K562 (cell line): ENCODE results near the gene HNRNPDL. TPM values are rescaled to one million over a fixed set of nuclear protein-coding genes. Genes with fewer than 3 reads are reported as not detected.

Experiments used
- DIDO1 ChIP-seq: fragments of 450-650 bp; IDR thresholded peaks from 2 replicates; pipeline ENCODE4 v1.6.1; 2016; ENCODE audit warnings: low read depth, missing biosample characterization, missing genetic modification characterization
- E2F4 ChIP-seq: sonication (generic); formaldehyde crosslinking; IDR thresholded peaks from 2 replicates; pipeline ENCODE4 v1.8.0; 2022; ENCODE audit warnings: mild to moderate bottlenecking, low read depth, missing genetic modification reagents
- E2F6 ChIP-seq, 2 experiments: IDR thresholded peaks; 2 replicates each; pipeline ENCODE4 v1.6.1; 2011; ENCODE audit warnings: borderline replicate concordance in 1 of 2, control low read depth in 1 of 2, low read depth in 1 of 2, low read length in 1 of 2, mild to moderate bottlenecking in 1 of 2, mixed read lengths in 1 of 2, moderate library complexity in 1 of 2; ENCODE audit not compliant: insufficient read depth in 1 of 2, insufficient read length in 1 of 2, poor library complexity in 1 of 2, severe bottlenecking in 1 of 2; ENCODE audit errors: extremely low read depth in 1 of 2
- E4F1 ChIP-seq: fragments of 250-450 bp; sonication (Bioruptor Pico); IDR thresholded peaks from 2 replicates; pipeline ENCODE4 v1.5.0; 2021; ENCODE audit warnings: mild to moderate bottlenecking, borderline replicate concordance
- FOXK1 ChIP-seq: sonication (generic); formaldehyde crosslinking; IDR thresholded peaks from 2 replicates; pipeline ENCODE4 v1.8.0; 2022; ENCODE audit warnings: missing genetic modification reagents, mild to moderate bottlenecking, borderline replicate concordance
- HMGXB4 ChIP-seq: sonication (generic); formaldehyde crosslinking; IDR thresholded peaks from 2 replicates; pipeline ENCODE4 v1.8.1; 2023; ENCODE audit warnings: mild to moderate bottlenecking, missing genetic modification reagents
- HNRNPLL ChIP-seq: fragments of 200-400 bp; formaldehyde crosslinking; IDR thresholded peaks from 2 replicates; pipeline ENCODE4 v1.6.1; 2017; ENCODE audit warnings: low read length, low read depth, mild to moderate bottlenecking; ENCODE audit not compliant: poor library complexity, severe bottlenecking
- MCM3 ChIP-seq: fragments of 450-650 bp; IDR thresholded peaks from 2 replicates; pipeline ENCODE4 v1.6.1; 2016
- NFRKB ChIP-seq: fragments of 450-650 bp; IDR thresholded peaks from 2 replicates; pipeline ENCODE4 v1.6.1; 2016; ENCODE audit warnings: low read depth
- RNF2 ChIP-seq: sonication (generic); IDR thresholded peaks from 2 replicates; pipeline ENCODE4 v1.6.1; 2016
- SIN3A ChIP-seq, 2 experiments: fragments of 150-350 bp in 1 of 2; IDR thresholded peaks; 2 replicates each; pipeline ENCODE4 v1.6.1; 2011 to 2016; ENCODE audit warnings: borderline replicate concordance in 2 of 2, low read depth in 2 of 2, low read length in 2 of 2, mild to moderate bottlenecking in 2 of 2, moderate library complexity in 2 of 2; ENCODE audit not compliant: control insufficient read depth in 1 of 2
- SP1 ChIP-seq: sonication (generic); formaldehyde crosslinking; IDR thresholded peaks from 2 replicates; pipeline ENCODE4 v1.8.1; 2022; ENCODE audit warnings: mild to moderate bottlenecking, missing genetic modification reagents
- SRF ChIP-seq, 2 experiments: fragments of 250-450, 450-650 bp in 1 of 2; sonication (Bioruptor Pico) in 1 of 2; sonication (generic) in 1 of 2; formaldehyde crosslinking; IDR thresholded peaks; 2 replicates each; pipeline versions ENCODE4 v1.5.0 to v1.5.1; 2020 to 2022; ENCODE audit warnings: mild to moderate bottlenecking in 1 of 2, missing genetic modification reagents in 1 of 2
- TCF7L2 ChIP-seq: fragments of 150-350 bp; IDR thresholded peaks from 2 replicates; pipeline ENCODE4 v1.6.1; 2016; ENCODE audit warnings: low read depth, mild to moderate bottlenecking, low read length, moderate library complexity
- ZBTB43 ChIP-seq: sonication (generic); formaldehyde crosslinking; IDR thresholded peaks from 2 replicates; pipeline ENCODE4 v1.8.0; 2023; ENCODE audit warnings: mild to moderate bottlenecking, missing genetic modification reagents
- ZNF24 ChIP-seq: fragments of 450-650 bp; IDR thresholded peaks from 2 replicates; pipeline ENCODE4 v1.6.1; 2016
- ZNF282 ChIP-seq: sonication (generic); formaldehyde crosslinking; IDR thresholded peaks from 2 replicates; pipeline ENCODE4 v1.8.1; 2023; ENCODE audit warnings: missing genetic modification reagents
- ZNF311 ChIP-seq: fragments of 250-450 bp; sonication (Bioruptor Pico); IDR thresholded peaks from 2 replicates; pipeline ENCODE4 v1.4.0; 2020; ENCODE audit warnings: mild to moderate bottlenecking, moderate library complexity
- ZNF507 ChIP-seq: conservative IDR thresholded peaks from 2 replicates; pipeline ENCODE4 v1.6.1; 2017; ENCODE audit warnings: missing genetic modification characterization, missing compliant biosample characterization
- polyA plus RNA-seq, 8 experiments: library from polyadenylated mRNA; depleted of rRNA in 4 of 8; stranded (reverse) in 5 of 8; unstranded in 3 of 8; fragments of >200 nt; fragmentation: Nextera tagmentation in 2 of 8; fragmentation: Illumina TruSeq in 1 of 8; extraction: Ambion mirVana in 2 of 8; extraction: Trizol in 1 of 8; gene quantifications; 2 replicates each; pipeline versions ENCODE4 v1.2.1 to v1.2.3, GENCODE V29; 2011 to 2014; ENCODE audit warnings: inconsistent platforms in 1 of 8, missing spikeins in 1 of 8
- total RNA-seq, 7 experiments: library from RNA; depleted of rRNA in 6 of 7; stranded (reverse); fragments of >200 nt in 6 of 7; fragmentation: Illumina TruSeq in 2 of 7; extraction: Trizol in 2 of 7; gene quantifications; 2 replicates each; pipeline versions ENCODE4 v1.2.1 to v1.2.3, GENCODE V29; 2011 to 2021; ENCODE audit warnings: low replicate concordance in 1 of 7

The HNRNPDL gene
- total and polyA plus RNA-seq, 9 of the 15 experiments (the other 6 are each of a cell fraction or from before 2014, with no cell fraction given): 243 to 652 (median 351) TPM

- TF ChIP-seq E4F1 (CRISPR knock-in tag) (peak; percentile 57; the same call in 1 of the 2 replicates), ZNF507 (tag) (no peak), ZBTB43 (CRISPR knock-in tag) (0 out of 2 replicates have a peak, but pooled peaks have one; percentile 17), SRF (CRISPR knock-in tag; IDR thresholded peaks at IDR 0.05) (peak in 1 of 2 experiments; percentile 63; a peak in 2 of 4 replicates), E2F6 (IDR thresholded peaks at IDR 0.05; ENCODE audit: borderline replicate concordance in 1 of 2, extremely low read depth in 1 of 2, insufficient read depth in 1 of 2, insufficient read length in 1 of 2, low read depth in 1 of 2, low read length in 1 of 2, poor library complexity in 1 of 2, severe bottlenecking in 1 of 2) (peak; percentile 63 to 88), DIDO1 (tag) (0 out of 2 replicates have a peak, but pooled peaks have one; percentile 1), SP1 (peak; percentile 93), HMGXB4 (CRISPR knock-in tag) (peak; percentile 84), E2F4 (peak; percentile 59; the same call in 1 of the 2 replicates), FOXK1 (CRISPR knock-in tag) (no peak), NFRKB (peak; percentile 93), ZNF282 (CRISPR knock-in tag) (no peak), SIN3A (IDR thresholded peaks at IDR 0.05; ENCODE audit: borderline replicate concordance in 2 of 2, control insufficient read depth in 1 of 2, low read depth in 2 of 2, low read length in 2 of 2) (peak in 1 of 2 experiments; percentile 63; a peak in 1 of 4 replicates), TCF7L2 (no peak), ZNF311 (CRISPR knock-in tag) (no peak), RNF2 (peak; percentile 87; the same call in 1 of the 2 replicates), HNRNPLL (peak; percentile 86), MCM3 (no peak), ZNF24 (peak; percentile 13; the same call in 1 of the 2 replicates)
Measured at GRCh38 chr4:82373816-82374625, 56.2 kb downstream of the HNRNPDL start, which contains the start of gene HNRNPD (continued).
